Retinal pigment epithelial cell (primary cell): ENCODE measurements around the gene SMIM26.

Experiments
- DNase-seq: peaks from one replicate; pipeline ENCODE4 v3.0.0-alpha.2; 2010; ENCODE audit warnings: low read depth
- H3K4me3 ChIP-seq: 2 replicates; pipeline ENCODE4 v1.5.1; 2011; ENCODE audit warnings: mild to moderate bottlenecking, low read length, control low read depth, moderate library complexity
- CTCF ChIP-seq: conservative IDR thresholded peaks from 2 replicates; pipeline ENCODE4 v1.5.1; 2011; ENCODE audit warnings: low read depth, low read length, control low read depth, inconsistent platforms

Gene SMIM26

GRCh38 chr20:18596270-18596669 is 29.0 kb downstream of the SMIM26 start:
- no peak for TF ChIP-seq CTCF
- DNase-seq = no peak

GRCh38 chr20:18609741-18610140 is 42.5 kb downstream of the SMIM26 start:
- no peak for TF ChIP-seq CTCF
- H3K4me3 ChIP-seq = no peak overlapping the region
- DNase-seq = no peak

More at GRCh38 chr20:18596270-18596669, 29.0 kb downstream of the SMIM26 start:
- no peak overlapping the region for H3K4me3 ChIP-seq

DNA sequence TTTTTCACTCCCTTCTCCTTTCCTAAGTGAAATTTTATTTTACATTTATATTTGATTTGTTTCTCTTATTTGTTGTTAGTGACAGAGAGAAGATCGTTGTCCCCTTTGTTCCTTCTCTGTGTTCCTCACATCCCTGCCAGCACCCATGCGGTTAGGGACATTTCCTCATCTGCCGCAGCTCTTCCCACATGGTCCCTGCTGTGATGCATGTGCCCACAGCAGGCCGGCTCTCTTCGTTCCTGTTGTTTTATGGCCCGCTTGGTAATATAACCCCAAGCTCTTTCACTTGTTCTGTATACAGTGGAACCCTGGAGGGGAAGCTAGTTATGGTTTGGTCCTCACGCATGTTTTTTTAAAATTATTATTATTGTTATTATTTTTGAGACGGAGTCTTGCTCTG is 44.3 kb downstream of the SMIM26 start:
- no peak for TF ChIP-seq CTCF
- no peak overlapping the region for H3K4me3 ChIP-seq
- no peak for DNase-seq

DNA sequence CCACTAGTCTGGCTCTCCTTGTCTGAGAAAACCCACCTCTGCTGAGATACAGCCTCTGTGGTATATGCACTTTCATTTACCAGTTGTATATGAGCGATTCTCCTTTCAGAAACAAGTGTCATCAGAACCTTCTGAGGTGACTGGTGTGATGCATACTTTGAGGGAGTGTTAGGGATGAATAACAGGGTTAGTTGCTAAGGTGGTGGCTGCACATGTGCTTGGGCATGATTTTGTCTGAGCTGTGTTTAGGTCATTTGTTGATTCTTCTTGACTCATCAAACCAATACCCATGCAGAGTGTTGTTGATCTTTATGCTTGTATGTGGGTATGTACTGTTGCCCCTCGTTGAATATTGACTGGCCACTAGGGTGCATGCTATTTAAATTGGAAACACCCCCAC is 46.3 kb downstream of the SMIM26 start:
- no peak for TF ChIP-seq CTCF
- no peak overlapping the region for H3K4me3 ChIP-seq
- DNase-seq = no peak

DNA sequence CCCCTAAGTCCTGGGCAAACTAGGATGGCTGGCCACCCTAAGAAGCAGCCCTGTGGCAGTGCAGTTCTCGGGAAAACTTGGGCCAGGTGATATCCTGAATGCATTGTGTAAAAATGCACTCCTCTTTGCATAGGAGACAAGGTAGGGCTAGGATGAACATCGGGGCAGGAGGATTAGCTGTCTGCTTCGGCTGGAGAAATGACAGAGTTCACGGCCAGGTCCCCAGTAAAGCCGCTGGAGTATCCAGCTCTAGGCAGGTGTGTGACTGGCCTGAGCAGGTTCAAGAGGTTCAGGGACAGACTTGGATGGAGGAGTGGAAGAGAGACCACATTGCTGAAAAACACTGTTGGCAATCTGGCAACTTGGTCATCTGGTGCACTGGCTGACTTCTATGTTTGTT is 47.0 kb downstream of the SMIM26 start:
- no peak for TF ChIP-seq CTCF
- no peak overlapping the region for H3K4me3 ChIP-seq
- DNase-seq = no peak

DNA sequence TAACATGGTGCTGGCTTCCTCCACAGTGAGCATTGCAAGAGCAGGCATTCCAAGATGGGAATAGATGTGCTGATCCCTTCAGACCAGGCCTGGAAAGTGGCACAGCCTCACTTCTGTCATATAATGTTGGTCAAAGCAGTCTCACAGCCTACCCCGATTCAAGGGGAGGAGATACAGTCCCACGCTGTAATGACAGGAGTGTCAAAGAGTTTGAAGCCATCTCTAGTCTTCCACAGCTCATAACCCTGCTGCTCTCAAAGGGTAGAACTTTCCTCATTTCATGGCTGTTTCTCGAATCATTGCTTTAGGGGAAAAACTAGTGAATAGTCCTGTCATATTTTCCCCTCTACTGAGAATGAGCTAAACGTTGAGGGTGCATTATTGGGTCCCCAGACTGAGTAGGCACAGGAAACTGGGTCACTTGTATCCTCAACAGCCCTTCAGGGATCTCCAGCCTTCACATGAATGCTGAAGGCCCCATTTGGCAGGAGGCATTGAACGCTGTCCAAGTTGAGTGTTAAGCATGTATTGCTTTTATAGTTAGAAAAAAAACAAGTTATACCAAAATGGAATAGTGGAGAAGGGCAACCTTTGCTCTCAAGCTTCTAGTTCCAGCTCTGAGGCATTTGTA is 47.9 kb downstream of the SMIM26 start:
- no peak overlapping the region for H3K4me3 ChIP-seq
- no peak for DNase-seq
- TF ChIP-seq CTCF = no peak
